Naive thymus-derived CD4-positive, alpha-beta T cell (primary cell): ENCODE results near the gene CDS2. TPM values are rescaled to one million over a fixed set of nuclear protein-coding genes. Genes with fewer than 3 reads are reported as not detected.

Experiments used
- ATAC-seq: fragments of 150-1000 bp; cut with Tn5 transposase; 2 replicates; pipeline ENCODE4 v1.10.0; 2021; ENCODE audit warnings: mild to moderate bottlenecking, moderate library complexity
- CTCF ChIA-PET: fragments of 350-600 bp; sonication (Branson Sonifier 250); formaldehyde crosslinking; loops from one replicate; lab custom pipeline; 2021; ENCODE audit warnings: antibody characterized with exemption; lab: Charles Lee
- POLR2A ChIA-PET: fragments of 350-600 bp; sonication (Branson Sonifier 250); formaldehyde crosslinking; loops from one replicate; lab custom pipeline; 2021; ENCODE audit warnings: antibody characterized with exemption, inconsistent platforms; lab: Charles Lee
- DNase-seq, 9 donors: peaks; one replicate each; pipeline versions ENCODE4 v3.0.0 to v3.0.0-alpha.2; 2020 to 2022; ENCODE audit warnings: mixed read lengths in 1 of 9
- H3K27ac ChIP-seq: one replicate; pipeline ENCODE4 v1.7.0; 2013; ENCODE audit warnings: mild to moderate bottlenecking, low read depth, low read length, moderate library complexity
- H3K27me3 ChIP-seq, 2 donors: one replicate each; pipeline ENCODE4 v1.7.0; 2013; ENCODE audit warnings: low read length in 2 of 2, mild to moderate bottlenecking in 2 of 2, moderate library complexity in 2 of 2; ENCODE audit not compliant: control insufficient read depth in 2 of 2, insufficient read depth in 2 of 2
- H3K36me3 ChIP-seq, 3 experiments: 1 replicate in 2 of 3; 2 replicates in 1 of 3; pipeline ENCODE4 v1.7.0; 2013; ENCODE audit warnings: low read length in 3 of 3, mild to moderate bottlenecking in 3 of 3, moderate library complexity in 1 of 3; ENCODE audit not compliant: insufficient read depth in 3 of 3, control insufficient read depth in 2 of 3
- H3K4me1 ChIP-seq, 2 donors: one replicate each; pipeline ENCODE4 v1.7.0; 2013; ENCODE audit warnings: low read length in 2 of 2, mild to moderate bottlenecking in 2 of 2, moderate library complexity in 1 of 2; ENCODE audit not compliant: control insufficient read depth in 2 of 2, insufficient read depth in 2 of 2
- H3K4me3 ChIP-seq: 2 replicates; pipeline ENCODE4 v1.7.0; 2013; ENCODE audit warnings: mild to moderate bottlenecking, low read length
- H3K9me3 ChIP-seq, 3 experiments: 1 replicate in 2 of 3; 2 replicates in 1 of 3; pipeline ENCODE4 v1.7.0; 2013; ENCODE audit warnings: low read length in 3 of 3; ENCODE audit not compliant: control insufficient read depth in 2 of 3
- H3K27ac Mint-ChIP-seq, 9 donors: one replicate each; pipeline ENCODE4 v1.8.0; 2020 to 2022; ENCODE audit warnings: mixed read lengths in 9 of 9, mild to moderate bottlenecking in 8 of 9, moderate library complexity in 5 of 9, inconsistent platforms in 2 of 9
- H3K27me3 Mint-ChIP-seq, 5 donors: one replicate each; pipeline ENCODE4 v1.8.0; 2021 to 2022; ENCODE audit warnings: mixed read lengths in 5 of 5, mild to moderate bottlenecking in 1 of 5
- H3K36me3 Mint-ChIP-seq, 5 donors: one replicate each; pipeline ENCODE4 v1.8.0; 2020 to 2022; ENCODE audit warnings: mixed read lengths in 5 of 5, mild to moderate bottlenecking in 3 of 5, inconsistent platforms in 1 of 5
- H3K4me1 Mint-ChIP-seq, 7 donors: one replicate each; pipeline ENCODE4 v1.8.0; 2020 to 2022; ENCODE audit warnings: mixed read lengths in 7 of 7, mild to moderate bottlenecking in 3 of 7, inconsistent platforms in 1 of 7
- H3K4me3 Mint-ChIP-seq, 10 donors: one replicate each; pipeline ENCODE4 v1.8.0; 2020 to 2022; ENCODE audit warnings: mild to moderate bottlenecking in 10 of 10, mixed read lengths in 10 of 10, moderate library complexity in 6 of 10, inconsistent platforms in 2 of 10
- H3K9me3 Mint-ChIP-seq, 11 donors: one replicate each; pipeline ENCODE4 v1.8.0; 2020 to 2022; ENCODE audit warnings: mixed read lengths in 11 of 11, mild to moderate bottlenecking in 4 of 11, inconsistent platforms in 1 of 11, moderate library complexity in 1 of 11
- intact Hi-C, 2 donors: fragments of 100-400 bp; cut with micrococcal nuclease; formaldehyde crosslinking; loops; one replicate each; pipeline ENCODE4 v1.15.1; 2023
- polyA plus RNA-seq, 2 donors: library from polyadenylated mRNA; unstranded; fragments of 300-500 nt; fragmentation: Illumina TruSeq; gene quantifications; one replicate each; pipeline ENCODE4 v1.2.3, GENCODE V29; 2021
- total RNA-seq, 6 experiments: library from RNA in 5 of 6; stranded (reverse) in 5 of 6; gene quantifications; 1 replicate in 5 of 6; 2 replicates in 1 of 6; pipeline ENCODE4 v1.2.3 and lab custom pipeline; 2021 to 2026

CDS2 gene
- total and polyA plus RNA-seq, 7 experiments from 2014 or later = 34.9 to 58.3 (median 52.4) TPM

DNA sequence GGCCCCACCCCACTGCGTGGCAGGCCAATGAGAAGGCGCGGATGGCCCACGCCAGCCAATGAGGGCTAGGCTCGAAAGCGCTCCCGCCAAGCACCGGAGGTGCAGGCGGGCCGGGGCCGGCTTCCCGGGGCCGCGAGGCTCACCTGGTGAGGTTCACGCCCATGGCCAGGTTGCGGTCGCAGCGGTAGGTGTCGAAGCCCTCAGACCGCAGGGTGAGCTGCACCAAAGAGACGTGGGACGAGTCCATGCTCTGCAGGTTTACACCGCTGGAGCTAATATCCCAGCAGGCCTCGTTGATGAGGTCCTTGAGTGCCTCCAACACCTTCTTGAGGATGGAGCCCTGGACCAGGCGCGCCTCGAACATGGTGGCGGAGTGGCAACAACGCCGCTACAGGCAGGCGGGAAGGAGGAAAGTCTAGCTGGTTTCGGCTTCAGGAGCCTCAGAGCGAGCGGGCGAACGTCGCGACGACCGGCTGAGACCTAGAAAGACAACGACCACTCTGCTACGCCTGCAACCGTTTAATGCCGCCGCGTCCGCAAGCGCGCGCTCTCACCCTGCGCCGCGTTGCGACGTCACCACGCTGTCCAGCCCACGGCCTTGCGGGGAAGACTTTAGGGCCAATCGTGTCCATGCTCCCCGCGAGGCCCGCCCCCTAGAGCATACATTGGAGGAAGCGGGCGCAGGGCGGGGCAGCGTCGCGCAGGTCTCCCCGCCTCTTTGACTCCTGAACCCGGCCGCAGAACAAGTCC lies 7.2 kb upstream of the CDS2 start, which contains the start of gene PCNA:
PCNA (minus strand) TSS at position 524 of the 750 bp plus-strand sequence; CDS start at position 364, 160 bp downstream.
- Mint-ChIP-seq H3K27ac (peak within 1 kb of the TSS; percentile 82 to 99 (median 96)), H3K27me3 (peaks cover 0 to 2% (median 0%) of the 10 kb centered on the region in 5 donors), H3K4me3 (peak within 1 kb of the TSS; percentile 87 to 99 (median 96)), H3K4me1 (peaks cover 19 to 66% (median 32%) of the 10 kb centered on the region in 7 donors), H3K9me3 (peaks cover 0 to 1% (median 0%) of the 10 kb centered on the region in 11 donors), H3K36me3 (peaks cover 4 to 35% (median 8%) of the 10 kb centered on the region in 5 donors)
- peaks cover 9 to 22% of the 10 kb centered on the region in 2 donors for H3K4me1 ChIP-seq
- H3K36me3 ChIP-seq = peaks cover 8 to 26% (median 9%) of the 10 kb centered on the region in 3 experiments
- DNase-seq (peak; percentile 85 to 96 (median 94)), ATAC-seq (peak; percentile 97)
- ChIA-PET CTCF (interaction anchor here (0.7 to 2.2 kb wide), 3 partner anchors 18 to 73 kb away, joined by 4 to 10 read pairs (median 9); no protein-coding TSS in a partner anchor), POLR2A (interaction anchor here (0.6 to 2.8 kb wide), 8 partner anchors 8 to 486 kb away, joined by 3 to 8 read pairs (median 6); partner anchors contain the start of gene SLC23A2)
- no peaks in the 10 kb centered on the region for H3K27me3 ChIP-seq
- intact Hi-C loops = loop anchor here (1.0 to 10.0 kb wide), 7 partner anchors 8 to 1355 kb away; partner anchors contain the start of genes ADISSP (in 2 of the 2) and CDS2 (in 2 of the 2)
- H3K27ac ChIP-seq = peak within 1 kb of the TSS; percentile 73
- peak within 1 kb of the TSS; percentile 98 for H3K4me3 ChIP-seq
- H3K9me3 ChIP-seq = no peaks in the 10 kb centered on the region

DNA sequence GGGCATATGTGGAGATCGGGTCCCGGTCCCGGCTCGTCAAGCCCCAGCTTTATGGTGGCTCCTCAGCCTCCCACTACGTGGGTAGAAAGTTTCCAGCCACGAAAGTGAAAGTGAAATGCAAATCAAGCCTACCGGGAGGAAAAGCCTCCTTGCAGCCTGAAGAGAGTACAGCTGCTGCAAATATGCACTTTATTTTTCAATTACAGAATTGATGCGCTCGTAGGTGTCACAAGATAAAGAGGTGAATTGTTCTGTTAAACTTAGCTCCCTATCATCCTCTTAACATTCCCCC lies 6.7 kb upstream of the CDS2 start:
- Histone ChIP-seq H3K36me3 (peaks cover 8 to 22% (median 9%) of the 10 kb centered on the region in 3 experiments), H3K27ac (peak overlapping the region; percentile 73), H3K4me1 (peaks cover 9 to 22% of the 10 kb centered on the region in 2 donors), H3K4me3 (peak overlapping the region; percentile 98), H3K9me3 (no peaks in the 10 kb centered on the region), H3K27me3 (no peaks in the 10 kb centered on the region)
- Mint-ChIP-seq H3K27ac (peak overlapping the region; percentile 82 to 99 (median 96)), H3K4me1 (peaks cover 19 to 69% (median 37%) of the 10 kb centered on the region in 7 donors), H3K4me3 (peak overlapping the region; percentile 87 to 99 (median 96)), H3K9me3 (peaks cover 0 to 1% (median 0%) of the 10 kb centered on the region in 11 donors), H3K27me3 (peaks cover 0 to 2% (median 0%) of the 10 kb centered on the region in 5 donors), H3K36me3 (peaks cover 2 to 34% (median 8%) of the 10 kb centered on the region in 5 donors)
- ChIA-PET CTCF (interaction anchor here (0.7 to 2.2 kb wide), 3 partner anchors 19 to 72 kb away, joined by 4 to 10 read pairs (median 9); no protein-coding TSS in a partner anchor), POLR2A (interaction anchor here (0.6 to 2.8 kb wide), 8 partner anchors 9 to 485 kb away, joined by 3 to 8 read pairs (median 6); partner anchors contain the start of gene SLC23A2)
- ATAC-seq (no peak), DNase-seq (no peak)
- intact Hi-C loops = loop anchor here (1.0 to 10.0 kb wide), 6 partner anchors 306 to 1355 kb away; partner anchors contain the start of gene ADISSP (in 2 of the 2)

DNA sequence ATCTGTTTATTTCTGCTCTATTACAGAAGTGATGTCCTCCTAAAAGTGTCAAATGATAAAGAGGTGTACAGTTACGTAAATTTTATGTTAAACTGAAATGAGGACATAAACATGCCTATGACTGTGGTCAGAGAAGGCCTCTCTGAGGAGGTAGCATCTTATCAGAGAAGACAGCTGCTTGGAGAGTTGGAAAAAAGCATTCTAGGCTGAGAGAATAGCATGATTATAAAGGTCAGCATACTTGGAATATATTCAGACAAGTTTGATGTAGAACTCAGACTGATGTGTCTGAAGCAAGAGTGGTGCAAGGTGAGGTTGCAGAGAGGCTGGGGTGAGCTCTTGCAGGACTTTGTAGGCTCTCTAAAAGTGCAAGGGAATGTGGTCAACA lies 3.9 kb upstream of the CDS2 start:
- POLR2A ChIA-PET = interaction anchor here (0.9 kb wide), 1 partner anchor 9 kb away, joined by 4 read pairs; no protein-coding TSS in a partner anchor
- no peak for DNase-seq
- Histone ChIP-seq H3K36me3 (no peaks in the 10 kb centered on the region), H3K4me1 (peaks cover 19 to 28% of the 10 kb centered on the region in 2 donors), H3K27me3 (no peaks in the 10 kb centered on the region), H3K27ac (no peak overlapping the region), H3K4me3 (no peak overlapping the region), H3K9me3 (no peaks in the 10 kb centered on the region)
- Mint-ChIP-seq H3K27ac (peak overlapping the region in 1 of 9 donors; percentile 76), H3K36me3 (peaks cover 0 to 16% (median 0%) of the 10 kb centered on the region in 5 donors), H3K9me3 (peaks cover 0 to 1% (median 0%) of the 10 kb centered on the region in 11 donors), H3K27me3 (peaks cover 0 to 2% (median 0%) of the 10 kb centered on the region in 5 donors), H3K4me1 (peaks cover 12 to 65% (median 46%) of the 10 kb centered on the region in 7 donors), H3K4me3 (no peak overlapping the region)
- CTCF ChIA-PET = no interaction called here
- ATAC-seq = no peak
- intact Hi-C loops = loop anchor here (5.0 to 10.0 kb wide), 5 partner anchors 472 to 1358 kb away; partner anchors contain the start of gene ADISSP (in 2 of the 2)

DNA sequence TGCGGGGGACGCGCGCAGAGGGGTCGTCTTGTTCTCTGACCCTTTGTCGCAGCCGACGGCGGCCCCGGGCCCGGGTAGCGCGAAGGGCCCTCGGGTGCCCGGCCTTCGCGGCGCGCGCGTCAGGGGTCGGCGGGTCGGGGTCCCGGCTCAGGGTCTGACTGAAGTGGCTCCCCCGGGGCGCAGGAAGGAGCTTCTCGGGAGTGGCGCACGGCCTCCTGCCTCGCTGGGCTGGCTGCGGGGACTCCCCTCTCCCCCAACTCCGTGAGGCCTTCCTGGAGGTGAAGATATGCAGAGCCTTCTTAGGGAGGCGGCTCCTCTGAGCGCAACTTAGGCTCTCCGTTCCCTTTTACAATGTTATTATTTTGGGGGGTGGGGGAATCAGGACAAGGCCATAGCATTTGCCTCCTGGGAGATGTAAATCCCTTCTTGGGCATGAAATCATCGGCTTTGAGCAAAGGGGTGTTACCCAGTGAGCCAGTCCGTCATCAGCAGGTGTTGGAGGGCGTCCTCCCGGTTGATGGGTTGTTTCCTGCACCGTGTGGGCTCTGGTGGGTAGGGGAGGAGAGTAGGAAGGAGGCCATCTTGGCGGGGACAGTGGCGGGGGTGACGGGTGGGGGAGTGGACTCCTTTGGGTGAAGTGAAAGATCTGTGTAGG lies 523 bp downstream of the CDS2 start:
- Mint-ChIP-seq H3K27me3 (no peaks in the 10 kb centered on the region), H3K4me3 (peak overlapping the region; percentile 87 to 96 (median 93)), H3K9me3 (no peaks in the 10 kb centered on the region), H3K36me3 (peaks cover 0 to 3% (median 0%) of the 10 kb centered on the region in 5 donors), H3K27ac (peak overlapping the region; percentile 85 to 99 (median 94)), H3K4me1 (peaks cover 15 to 54% (median 42%) of the 10 kb centered on the region in 7 donors)
- Histone ChIP-seq H3K36me3 (no peaks in the 10 kb centered on the region), H3K4me3 (peak overlapping the region; percentile 64), H3K27me3 (no peaks in the 10 kb centered on the region), H3K4me1 (peaks cover 19 to 27% of the 10 kb centered on the region in 2 donors), H3K9me3 (no peaks in the 10 kb centered on the region), H3K27ac (peak overlapping the region; percentile 99)
- ATAC-seq = peak; percentile 39
- intact Hi-C loops = loop anchor here (1.0 to 10.0 kb wide), 9 partner anchors 8 to 1363 kb away; partner anchors contain the start of genes MCM8 (in 2 of the 2), PCNA (in 2 of the 2), TRMT6 (in 2 of the 2) and ADISSP (in 1 of the 2)
- ChIA-PET POLR2A (interaction anchor here (0.6 to 2.2 kb wide), 9 partner anchors 8 to 1113 kb away, joined by 3 to 15 read pairs (median 5); no protein-coding TSS in a partner anchor), CTCF (interaction anchor here (1.4 to 3.7 kb wide), 4 partner anchors 11 to 78 kb away, joined by 5 to 60 read pairs (median 10); no protein-coding TSS in a partner anchor)
- DNase-seq = peak; percentile 23 to 84 (median 67)

DNA sequence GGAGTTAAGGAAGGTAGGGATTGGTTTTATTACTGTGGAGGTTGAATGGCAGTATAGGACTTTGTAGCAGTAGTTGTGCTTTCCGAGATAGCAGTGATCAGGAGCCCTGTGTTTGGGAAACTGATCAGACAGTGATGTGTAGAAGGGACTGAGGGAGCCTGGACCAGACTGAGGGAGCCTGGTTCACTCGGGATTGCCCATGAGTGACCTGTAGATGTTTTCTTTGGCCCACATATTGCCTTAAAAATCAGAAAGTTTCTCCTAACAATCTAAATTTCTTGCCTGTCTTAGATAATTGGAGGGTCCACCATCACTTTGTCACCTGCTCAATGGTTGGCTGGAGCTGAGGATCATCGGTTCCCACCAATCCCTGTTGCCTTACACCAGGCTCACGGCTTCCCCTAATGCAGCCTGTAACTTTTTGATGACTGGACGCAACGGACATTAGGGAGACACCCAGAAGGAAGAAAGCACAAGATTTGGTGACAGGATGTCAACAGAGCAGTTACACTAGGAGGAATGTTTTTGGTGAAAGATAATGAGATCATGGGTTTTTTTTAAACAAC lies 1.1 kb downstream of the CDS2 start:
- no peak for ATAC-seq
- H3K9me3 ChIP-seq = no peaks in the 10 kb centered on the region
- intact Hi-C loops = loop anchor here (1.0 to 10.0 kb wide), 9 partner anchors 9 to 1363 kb away; partner anchors contain the start of genes MCM8 (in 2 of the 2), PCNA (in 2 of the 2), TRMT6 (in 2 of the 2) and ADISSP (in 1 of the 2)
- H3K36me3 Mint-ChIP-seq = peaks cover 0 to 2% (median 0%) of the 10 kb centered on the region in 5 donors
- no peaks in the 10 kb centered on the region for H3K9me3 Mint-ChIP-seq
- H3K27me3 ChIP-seq = no peaks in the 10 kb centered on the region
- peak overlapping the region; percentile 64 for H3K4me3 ChIP-seq
- ChIA-PET CTCF (interaction anchor here (1.6 to 3.7 kb wide), 3 partner anchors 12 to 78 kb away, joined by 6 to 60 read pairs (median 13); no protein-coding TSS in a partner anchor), POLR2A (interaction anchor here (1.2 to 2.2 kb wide), 4 partner anchors 7 to 314 kb away, joined by 4 to 15 read pairs (median 6); no protein-coding TSS in a partner anchor)
- H3K27ac ChIP-seq = peak overlapping the region; percentile 99
- no peaks in the 10 kb centered on the region for H3K36me3 ChIP-seq
- H3K27ac Mint-ChIP-seq = peak overlapping the region; percentile 85 to 99 (median 92)
- peaks cover 15 to 47% (median 38%) of the 10 kb centered on the region in 7 donors for H3K4me1 Mint-ChIP-seq
- DNase-seq = no peak
- H3K4me1 ChIP-seq = peaks cover 19 to 27% of the 10 kb centered on the region in 2 donors
- peak overlapping the region; percentile 84 to 96 (median 93) for H3K4me3 Mint-ChIP-seq
- no peaks in the 10 kb centered on the region for H3K27me3 Mint-ChIP-seq
